Measurements from ENCODE around the gene EPHB6.

EPHB6 gene

GRCh38 chr7:142832417-142832816, 22.5 kb upstream of the EPHB6 start:
- no peak for DNase-seq
- WGBS (ENCODE audit: insufficient coverage), result no CpG with 5 or more reads among the region's 2 CpGs
- POLR2A ChIA-PET, result no interaction called here
- no peaks in the 10 kb centered on the region for H3K36me3 ChIP-seq (ENCODE audit: control insufficient read depth in 4 of 4, insufficient read depth in 4 of 4, low read length in 3 of 4)
- H3K27me3 ChIP-seq (replicated peaks in 2 of 5; ENCODE audit: control insufficient read depth in 4 of 5, insufficient read depth in 5 of 5, low read length in 4 of 5), result no peaks in the 10 kb centered on the region
- CTCF ChIA-PET, result interaction anchor here (0.7 to 1.5 kb wide), 4 partner anchors 18 to 225 kb away, joined by 3 to 4 read pairs (median 4); no protein-coding TSS in a partner anchor
- no peak overlapping the region for H3K27ac ChIP-seq (ENCODE audit: insufficient read depth in 1 of 2, low read depth in 1 of 2, low read length in 2 of 2, poor library complexity in 1 of 2, severe bottlenecking in 2 of 2)
- H3K4me3 ChIP-seq (ENCODE audit: control insufficient read depth in 1 of 7, extremely low read depth in 1 of 7, insufficient read depth in 4 of 7, low read depth in 2 of 7, low read length in 6 of 7), result no peak overlapping the region
- no peaks in the 10 kb centered on the region for H3K9me3 ChIP-seq (ENCODE audit: control extremely low read depth in 1 of 5, control insufficient read depth in 4 of 5, insufficient read depth in 2 of 5, low read depth in 1 of 5, low read length in 4 of 5)
- peaks cover 0 to 11% (median 0%) of the 10 kb centered on the region in 4 experiments for H3K4me1 ChIP-seq (ENCODE audit: control extremely low read depth in 1 of 4, control insufficient read depth in 4 of 4, insufficient read depth in 4 of 4, low read length in 3 of 4)

GRCh38 chr7:142833174-142834048, 21.5 kb upstream of the EPHB6 start:
- WGBS (ENCODE audit: insufficient coverage), result 84% methylated on average over 4 of the region's 6 CpGs
- ChIA-PET POLR2A (no interaction called here), CTCF (interaction anchor here (1.5 kb wide), 1 partner anchor 19 kb away, joined by 3 read pairs; no protein-coding TSS in a partner anchor)

GRCh38 chr7:142835487-142835886, 19.4 kb upstream of the EPHB6 start:
- CTCF ChIA-PET, result interaction anchor here (1.1 to 1.3 kb wide), 4 partner anchors 15 to 232 kb away, joined by 3 read pairs; no protein-coding TSS in a partner anchor
- Histone ChIP-seq H3K9me3 (ENCODE audit: control extremely low read depth in 1 of 5, control insufficient read depth in 4 of 5, insufficient read depth in 2 of 5, low read depth in 1 of 5, low read length in 4 of 5) (no peaks in the 10 kb centered on the region), H3K36me3 (ENCODE audit: control insufficient read depth in 4 of 4, insufficient read depth in 4 of 4, low read length in 3 of 4) (no peaks in the 10 kb centered on the region), H3K27ac (ENCODE audit: insufficient read depth in 1 of 2, low read depth in 1 of 2, low read length in 2 of 2, poor library complexity in 1 of 2, severe bottlenecking in 2 of 2) (no peak overlapping the region), H3K4me3 (ENCODE audit: control insufficient read depth in 1 of 7, extremely low read depth in 1 of 7, insufficient read depth in 4 of 7, low read depth in 2 of 7, low read length in 6 of 7) (no peak overlapping the region), H3K27me3 (replicated peaks in 2 of 5; ENCODE audit: control insufficient read depth in 4 of 5, insufficient read depth in 5 of 5, low read length in 4 of 5) (no peaks in the 10 kb centered on the region), H3K4me1 (ENCODE audit: control extremely low read depth in 1 of 4, control insufficient read depth in 4 of 4, insufficient read depth in 4 of 4, low read length in 3 of 4) (peaks cover 0 to 11% (median 0%) of the 10 kb centered on the region in 4 experiments)
- WGBS (ENCODE audit: insufficient coverage), result no CpG with 5 or more reads among the region's 3 CpGs
- DNase-seq, result peak in 1 of 3 donors; percentile 15
- POLR2A ChIA-PET, result no interaction called here

More at GRCh38 chr7:142833174-142834048, 21.5 kb upstream of the EPHB6 start:
- no peaks in the 10 kb centered on the region for H3K9me3 ChIP-seq (ENCODE audit: control extremely low read depth in 1 of 5, control insufficient read depth in 4 of 5, insufficient read depth in 2 of 5, low read depth in 1 of 5, low read length in 4 of 5)
- peaks cover 0 to 11% (median 0%) of the 10 kb centered on the region in 4 experiments for H3K4me1 ChIP-seq (ENCODE audit: control extremely low read depth in 1 of 4, control insufficient read depth in 4 of 4, insufficient read depth in 4 of 4, low read length in 3 of 4)
- no peak overlapping the region for H3K27ac ChIP-seq (ENCODE audit: insufficient read depth in 1 of 2, low read depth in 1 of 2, low read length in 2 of 2, poor library complexity in 1 of 2, severe bottlenecking in 2 of 2)
- H3K36me3 ChIP-seq (ENCODE audit: control insufficient read depth in 4 of 4, insufficient read depth in 4 of 4, low read length in 3 of 4), result no peaks in the 10 kb centered on the region
- no peaks in the 10 kb centered on the region for H3K27me3 ChIP-seq (replicated peaks in 2 of 5; ENCODE audit: control insufficient read depth in 4 of 5, insufficient read depth in 5 of 5, low read length in 4 of 5)
- H3K4me3 ChIP-seq (ENCODE audit: control insufficient read depth in 1 of 7, extremely low read depth in 1 of 7, insufficient read depth in 4 of 7, low read depth in 2 of 7, low read length in 6 of 7), result no peak overlapping the region
- DNase-seq, result peak in 1 of 3 donors; percentile 50

GRCh38 chr7:142836426-142836825, 18.4 kb upstream of the EPHB6 start:
- H3K4me1 ChIP-seq (ENCODE audit: control extremely low read depth in 1 of 4, control insufficient read depth in 4 of 4, insufficient read depth in 4 of 4, low read length in 3 of 4), result peaks cover 0 to 11% (median 0%) of the 10 kb centered on the region in 4 experiments
- POLR2A ChIA-PET, result no interaction called here

GRCh38 chr7:142838461-142839213, 16.2 kb upstream of the EPHB6 start:
- Histone ChIP-seq H3K4me1 (ENCODE audit: control extremely low read depth in 1 of 4, control insufficient read depth in 4 of 4, insufficient read depth in 4 of 4, low read length in 3 of 4) (peaks cover 0 to 11% (median 0%) of the 10 kb centered on the region in 4 experiments), H3K4me3 (ENCODE audit: control insufficient read depth in 1 of 7, extremely low read depth in 1 of 7, insufficient read depth in 4 of 7, low read depth in 2 of 7, low read length in 6 of 7) (no peak overlapping the region), H3K27me3 (replicated peaks in 2 of 5; ENCODE audit: control insufficient read depth in 4 of 5, insufficient read depth in 5 of 5, low read length in 4 of 5) (no peaks in the 10 kb centered on the region), H3K9me3 (ENCODE audit: control extremely low read depth in 1 of 5, control insufficient read depth in 4 of 5, insufficient read depth in 2 of 5, low read depth in 1 of 5, low read length in 4 of 5) (no peaks in the 10 kb centered on the region), H3K27ac (ENCODE audit: insufficient read depth in 1 of 2, low read depth in 1 of 2, low read length in 2 of 2, poor library complexity in 1 of 2, severe bottlenecking in 2 of 2) (no peak overlapping the region), H3K36me3 (ENCODE audit: control insufficient read depth in 4 of 4, insufficient read depth in 4 of 4, low read length in 3 of 4) (no peaks in the 10 kb centered on the region)
- WGBS (ENCODE audit: insufficient coverage), result 80% methylated on average over 1 of the region's 4 CpGs
- POLR2A ChIA-PET, result no interaction called here
- CTCF ChIA-PET, result interaction anchor here (1.1 kb wide), 1 partner anchor 399 kb away, joined by 3 read pairs; no protein-coding TSS in a partner anchor
- peak; percentile 51 to 90 (median 82) for DNase-seq

More at GRCh38 chr7:142836426-142836825, 18.4 kb upstream of the EPHB6 start:
- Histone ChIP-seq H3K27me3 (replicated peaks in 2 of 5; ENCODE audit: control insufficient read depth in 4 of 5, insufficient read depth in 5 of 5, low read length in 4 of 5) (no peaks in the 10 kb centered on the region), H3K4me3 (ENCODE audit: control insufficient read depth in 1 of 7, extremely low read depth in 1 of 7, insufficient read depth in 4 of 7, low read depth in 2 of 7, low read length in 6 of 7) (no peak overlapping the region), H3K36me3 (ENCODE audit: control insufficient read depth in 4 of 4, insufficient read depth in 4 of 4, low read length in 3 of 4) (no peaks in the 10 kb centered on the region), H3K9me3 (ENCODE audit: control extremely low read depth in 1 of 5, control insufficient read depth in 4 of 5, insufficient read depth in 2 of 5, low read depth in 1 of 5, low read length in 4 of 5) (no peaks in the 10 kb centered on the region), H3K27ac (ENCODE audit: insufficient read depth in 1 of 2, low read depth in 1 of 2, low read length in 2 of 2, poor library complexity in 1 of 2, severe bottlenecking in 2 of 2) (no peak overlapping the region)
- no peak for DNase-seq
- CTCF ChIA-PET, result interaction anchor here (1.3 kb wide), 1 partner anchor 233 kb away, joined by 3 read pairs; no protein-coding TSS in a partner anchor
- 80% methylated on average over 1 of the region's 3 CpGs for WGBS (ENCODE audit: insufficient coverage)

- Histone ChIP-seq H3K36me3 (ENCODE audit: control insufficient read depth in 4 of 4, insufficient read depth in 4 of 4, low read length in 3 of 4) (no peaks in the 10 kb centered on the region), H3K4me1 (ENCODE audit: control extremely low read depth in 1 of 4, control insufficient read depth in 4 of 4, insufficient read depth in 4 of 4, low read length in 3 of 4) (no peaks in the 10 kb centered on the region), H3K4me3 (ENCODE audit: control insufficient read depth in 1 of 7, extremely low read depth in 1 of 7, insufficient read depth in 4 of 7, low read depth in 2 of 7, low read length in 6 of 7) (no peak overlapping the region), H3K9me3 (ENCODE audit: control extremely low read depth in 1 of 5, control insufficient read depth in 4 of 5, insufficient read depth in 2 of 5, low read depth in 1 of 5, low read length in 4 of 5) (no peaks in the 10 kb centered on the region), H3K27ac (ENCODE audit: insufficient read depth in 1 of 2, low read depth in 1 of 2, low read length in 2 of 2, poor library complexity in 1 of 2, severe bottlenecking in 2 of 2) (no peak overlapping the region), H3K27me3 (replicated peaks in 2 of 5; ENCODE audit: control insufficient read depth in 4 of 5, insufficient read depth in 5 of 5, low read length in 4 of 5) (no peaks in the 10 kb centered on the region)
- WGBS (ENCODE audit: insufficient coverage), result no CpG with 5 or more reads among the region's 1 CpG
- DNase-seq, result no peak
- CTCF ChIA-PET, result interaction anchor here (0.9 to 3.6 kb wide), 3 partner anchors 9 to 31 kb away, joined by 3 to 18 read pairs (median 4); no protein-coding TSS in a partner anchor
- POLR2A ChIA-PET, result no interaction called here
Measured at GRCh38 chr7:142842251-142842766, 12.6 kb upstream of the EPHB6 start.

Measured in common myeloid progenitor, CD34-positive (primary cell).